ENCODE data around the gene ATF7IP2.

GRCh38 chr16:10519297-10519696, 133.4 kb downstream of the ATF7IP2 start:
- no peak for TF ChIP-seq THYN1 (CRISPR knock-in tag; IDR thresholded peaks at IDR 0.05; ENCODE audit: borderline replicate concordance, low read depth)
- no peak for TF ChIP-seq BRD4 (CRISPR knock-in tag; IDR thresholded peaks at IDR 0.05)
- TF ChIP-seq CTCF (CRISPR knock-in tag; IDR thresholded peaks at IDR 0.05), result no peak
- TF ChIP-seq JUNB (CRISPR knock-in tag; IDR thresholded peaks at IDR 0.05; ENCODE audit: borderline replicate concordance), result no peak
- TF ChIP-seq ZNF292 (CRISPR knock-in tag; IDR thresholded peaks at IDR 0.05; ENCODE audit: borderline replicate concordance, low read depth), result no peak
